ENCODE results near the gene SLC10A7.

SLC10A7 gene

GRCh38 chr4:146514651-146515357 lies 6.9 kb downstream of the SLC10A7 start:
- no peak for DNase-seq (ENCODE audit: insufficient read length)
- no peak for FAIRE-seq
- TF ChIP-seq POLR2AphosphoS5 (IDR thresholded peaks at IDR 0.05; ENCODE audit: low read depth, low read length): no peak
- no peak for TF ChIP-seq TAF1 (IDR thresholded peaks at IDR 0.05; ENCODE audit: borderline replicate concordance, low read depth, low read length)
- no peak for TF ChIP-seq POLR2A (IDR thresholded peaks at IDR 0.05; ENCODE audit: low read depth, low read length)

GRCh38 chr4:146513548-146513947 lies 8.2 kb downstream of the SLC10A7 start:
- FAIRE-seq (no peak), DNase-seq (ENCODE audit: insufficient read length) (no peak)
- TF ChIP-seq POLR2A (IDR thresholded peaks at IDR 0.05; ENCODE audit: low read depth, low read length): no peak
- no peak for TF ChIP-seq TAF1 (IDR thresholded peaks at IDR 0.05; ENCODE audit: borderline replicate concordance, low read depth, low read length)
- TF ChIP-seq POLR2AphosphoS5 (IDR thresholded peaks at IDR 0.05; ENCODE audit: low read depth, low read length): no peak

GRCh38 chr4:146511381-146511780 lies 10.4 kb downstream of the SLC10A7 start:
- DNase-seq (ENCODE audit: insufficient read length): no peak
- no peak for FAIRE-seq
- no peak for TF ChIP-seq TAF1 (IDR thresholded peaks at IDR 0.05; ENCODE audit: borderline replicate concordance, low read depth, low read length)
- no peak for TF ChIP-seq POLR2AphosphoS5 (IDR thresholded peaks at IDR 0.05; ENCODE audit: low read depth, low read length)
- no peak for TF ChIP-seq POLR2A (IDR thresholded peaks at IDR 0.05; ENCODE audit: low read depth, low read length)

GRCh38 chr4:146510942-146511341 lies 10.8 kb downstream of the SLC10A7 start:
- FAIRE-seq: no peak
- no peak for DNase-seq (ENCODE audit: insufficient read length)
- TF ChIP-seq POLR2AphosphoS5 (IDR thresholded peaks at IDR 0.05; ENCODE audit: low read depth, low read length) (no peak), TAF1 (IDR thresholded peaks at IDR 0.05; ENCODE audit: borderline replicate concordance, low read depth, low read length) (no peak)

GRCh38 chr4:146508229-146508939 lies 13.4 kb downstream of the SLC10A7 start:
- TF ChIP-seq TAF1 (IDR thresholded peaks at IDR 0.05; ENCODE audit: borderline replicate concordance, low read depth, low read length) (no peak), POLR2A (IDR thresholded peaks at IDR 0.05; ENCODE audit: low read depth, low read length) (no peak)
- no peak for FAIRE-seq
- no peak for DNase-seq (ENCODE audit: insufficient read length)

GRCh38 chr4:146507632-146508031 lies 14.1 kb downstream of the SLC10A7 start:
- TF ChIP-seq POLR2AphosphoS5 (IDR thresholded peaks at IDR 0.05; ENCODE audit: low read depth, low read length): no peak
- TF ChIP-seq POLR2A (IDR thresholded peaks at IDR 0.05; ENCODE audit: low read depth, low read length): no peak
- no peak for TF ChIP-seq TAF1 (IDR thresholded peaks at IDR 0.05; ENCODE audit: borderline replicate concordance, low read depth, low read length)
- DNase-seq (ENCODE audit: insufficient read length): no peak
- no peak for FAIRE-seq

- no peak for TF ChIP-seq TAF1 (IDR thresholded peaks at IDR 0.05; ENCODE audit: borderline replicate concordance, low read depth, low read length)
- no peak for TF ChIP-seq POLR2A (IDR thresholded peaks at IDR 0.05; ENCODE audit: low read depth, low read length)
- no peak for TF ChIP-seq POLR2AphosphoS5 (IDR thresholded peaks at IDR 0.05; ENCODE audit: low read depth, low read length)
- DNase-seq (ENCODE audit: insufficient read length) (no peak), FAIRE-seq (no peak)
These were observed 15.5 kb downstream of the SLC10A7 start for GRCh38 chr4:146506272-146506671.

GRCh38 chr4:146500216-146500615 lies 21.5 kb downstream of the SLC10A7 start:
- FAIRE-seq (no peak), DNase-seq (ENCODE audit: insufficient read length) (no peak)
- TF ChIP-seq TAF1 (IDR thresholded peaks at IDR 0.05; ENCODE audit: borderline replicate concordance, low read depth, low read length): no peak
- TF ChIP-seq POLR2A (IDR thresholded peaks at IDR 0.05; ENCODE audit: low read depth, low read length): no peak
- TF ChIP-seq POLR2AphosphoS5 (IDR thresholded peaks at IDR 0.05; ENCODE audit: low read depth, low read length): no peak

- DNase-seq (ENCODE audit: insufficient read length): no peak
- peak; percentile 44 for FAIRE-seq
- TF ChIP-seq TAF1 (IDR thresholded peaks at IDR 0.05; ENCODE audit: borderline replicate concordance, low read depth, low read length) (no peak), POLR2A (IDR thresholded peaks at IDR 0.05; ENCODE audit: low read depth, low read length) (no peak)
These were observed 23.4 kb downstream of the SLC10A7 start for GRCh38 chr4:146498291-146498690.

GRCh38 chr4:146495269-146495668 lies 26.5 kb downstream of the SLC10A7 start:
- TF ChIP-seq TAF1 (IDR thresholded peaks at IDR 0.05; ENCODE audit: borderline replicate concordance, low read depth, low read length) (no peak), POLR2AphosphoS5 (IDR thresholded peaks at IDR 0.05; ENCODE audit: low read depth, low read length) (no peak), POLR2A (IDR thresholded peaks at IDR 0.05; ENCODE audit: low read depth, low read length) (no peak)
- FAIRE-seq (no peak), DNase-seq (ENCODE audit: insufficient read length) (no peak)

GRCh38 chr4:146494143-146494542 lies 27.6 kb downstream of the SLC10A7 start:
- no peak for DNase-seq (ENCODE audit: insufficient read length)
- FAIRE-seq: peak; percentile 21
- TF ChIP-seq TAF1 (IDR thresholded peaks at IDR 0.05; ENCODE audit: borderline replicate concordance, low read depth, low read length) (no peak), POLR2AphosphoS5 (IDR thresholded peaks at IDR 0.05; ENCODE audit: low read depth, low read length) (no peak), POLR2A (IDR thresholded peaks at IDR 0.05; ENCODE audit: low read depth, low read length) (no peak)

- no peak for FAIRE-seq
- no peak for DNase-seq (ENCODE audit: insufficient read length)
- TF ChIP-seq POLR2AphosphoS5 (IDR thresholded peaks at IDR 0.05; ENCODE audit: low read depth, low read length) (no peak), TAF1 (IDR thresholded peaks at IDR 0.05; ENCODE audit: borderline replicate concordance, low read depth, low read length) (no peak), POLR2A (IDR thresholded peaks at IDR 0.05; ENCODE audit: low read depth, low read length) (no peak)
These were observed 31.6 kb downstream of the SLC10A7 start for GRCh38 chr4:146490106-146490505.

All from GM12892 (cell line).